HEK293T (cell line): Measurements from ENCODE around the gene OR2Y1.

Source experiments
- BHLHE40 ChIP-seq: fragments of 450-650 bp; IDR thresholded peaks from 2 replicates; pipeline ENCODE4 v1.6.1; 2016; ENCODE audit warnings: mild to moderate bottlenecking, moderate library complexity, borderline replicate concordance
- FOXM1 ChIP-seq: fragments of 450-650 bp; IDR thresholded peaks from 2 replicates; pipeline ENCODE4 v1.6.1; 2017; ENCODE audit warnings: mild to moderate bottlenecking, borderline replicate concordance
- L3MBTL2 ChIP-seq: fragments of 450-650 bp; conservative IDR thresholded peaks from 2 replicates; pipeline ENCODE4 v1.6.1; 2016; ENCODE audit warnings: mild to moderate bottlenecking
- NFRKB ChIP-seq: fragments of 450-650 bp; IDR thresholded peaks from 2 replicates; pipeline ENCODE4 v1.6.1; 2016; ENCODE audit warnings: mild to moderate bottlenecking, moderate library complexity
- SP1 ChIP-seq: fragments of 450-650 bp; IDR thresholded peaks from 2 replicates; pipeline ENCODE4 v1.6.1; 2017

GRCh38 chr5:180699042-180699441 is 40.8 kb downstream of the OR2Y1 start:
- TF ChIP-seq SP1 (no peak), NFRKB (no peak), FOXM1 (no peak), L3MBTL2 (no peak), BHLHE40 (no peak)
